HG03520 (cell line): Measurements from ENCODE around the gene ALG5.
A peak's percentile ranks its signal among the peaks of the same experiment; 100 is the strongest.

Experiments
- ATAC-seq: cut with Tn5 transposase; IDR thresholded peaks from one replicate; pipeline ENCODE4 v1.9.1; 2021; ENCODE audit warnings: mild to moderate bottlenecking, moderate library complexity; ENCODE audit not compliant: unreplicated experiment

The ALG5 gene

DNA sequence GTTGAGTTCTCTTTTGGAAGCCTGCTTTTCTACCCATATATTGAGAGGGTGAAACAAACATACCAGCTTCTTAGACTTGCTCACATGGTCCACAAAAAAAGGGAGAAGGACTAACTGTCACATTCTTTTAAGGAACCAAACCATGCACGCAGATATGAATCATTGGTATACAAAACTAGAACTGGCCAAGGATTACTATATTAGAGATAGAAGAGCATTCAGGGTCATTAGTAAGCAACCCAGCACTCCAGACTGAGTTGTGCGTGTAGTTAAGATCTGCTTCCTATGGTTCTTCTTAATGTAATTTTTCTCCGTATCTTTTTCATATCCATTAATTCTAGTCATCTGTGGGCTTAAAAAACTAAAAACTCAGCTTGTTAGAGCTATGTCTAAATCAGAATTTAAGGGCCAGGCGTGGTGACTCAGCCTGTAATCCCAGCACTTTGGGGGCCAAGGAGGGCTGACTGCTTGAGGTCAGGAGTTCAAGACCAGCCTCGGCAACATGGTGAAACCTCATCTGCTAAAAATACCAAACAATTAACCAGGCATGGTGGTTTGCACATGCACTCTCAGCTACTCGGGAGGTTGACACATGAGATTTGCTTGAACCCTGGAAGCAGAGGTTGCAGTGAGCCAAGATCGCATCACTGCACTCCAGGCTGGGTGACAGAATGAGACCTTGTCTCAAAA is 19.6 kb downstream of the ALG5 start:
- no peak for ATAC-seq

DNA sequence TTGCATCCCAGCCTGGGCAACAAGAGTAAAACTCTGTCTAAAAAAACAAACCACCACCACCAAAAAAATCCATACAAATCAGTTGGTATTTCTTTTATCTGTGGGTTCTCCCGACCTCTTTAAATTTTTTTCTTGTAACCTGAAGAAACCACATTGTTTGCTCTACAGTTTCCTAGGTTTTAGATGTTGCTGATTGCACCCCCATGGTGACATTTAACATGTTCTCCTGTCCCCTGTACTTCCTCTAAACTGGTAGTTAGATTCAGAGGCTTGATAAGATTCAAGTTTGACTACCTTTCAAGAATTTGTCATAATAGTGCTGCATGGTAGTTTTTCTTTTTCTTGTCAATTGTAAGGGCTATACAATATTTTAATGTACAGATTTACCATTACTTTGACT is 24.0 kb downstream of the ALG5 start:
- ATAC-seq, result no peak

DNA sequence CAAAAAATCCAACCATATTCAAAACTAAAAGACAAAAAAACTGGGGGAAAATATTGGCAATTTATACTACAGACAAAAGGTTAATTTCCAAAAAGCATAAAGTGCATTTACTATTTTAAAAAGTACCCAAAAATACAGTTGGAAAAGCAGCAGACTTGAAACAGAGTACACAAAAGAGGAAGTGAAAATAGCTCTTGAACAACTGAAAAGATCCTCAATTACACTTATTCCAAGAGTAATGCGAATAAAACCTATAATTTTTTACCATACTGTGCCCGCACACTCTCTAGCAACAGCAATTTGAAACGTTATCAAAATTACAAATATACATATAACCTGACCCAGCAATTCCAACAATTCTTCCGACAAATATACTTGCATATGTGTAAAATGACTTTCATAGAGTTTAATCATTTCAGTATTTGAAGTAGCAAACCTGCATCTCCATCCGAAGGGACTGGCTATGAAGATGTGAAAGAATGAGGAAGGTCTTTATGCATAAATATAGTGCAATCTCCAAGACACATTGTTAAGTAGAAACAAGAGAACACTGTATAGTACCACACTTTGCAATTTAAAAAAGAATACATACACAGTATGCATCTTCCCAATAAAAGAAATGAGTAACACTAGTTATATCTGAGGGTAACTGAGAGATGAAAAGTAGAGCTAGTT is 25.4 kb downstream of the ALG5 start:
- ATAC-seq, result peak; percentile 78

DNA sequence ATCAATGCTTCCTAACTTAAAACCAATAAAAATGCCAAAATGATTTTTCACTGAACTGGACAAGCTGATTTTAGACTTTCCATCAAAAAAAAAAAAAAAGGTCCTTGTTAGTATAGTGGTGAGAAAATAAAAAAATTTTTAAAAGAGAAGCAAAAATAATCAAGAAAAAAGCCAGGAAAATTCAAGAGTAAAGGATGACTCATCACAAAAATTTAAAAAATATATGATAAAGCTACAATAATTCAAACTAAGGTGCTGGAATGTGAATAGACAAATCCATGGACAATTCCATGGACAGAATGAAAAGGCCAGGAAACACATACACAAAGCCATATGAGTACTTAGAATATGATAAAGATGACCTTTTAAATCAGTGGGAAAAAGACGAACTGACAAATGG is 26.1 kb downstream of the ALG5 start:
- ATAC-seq, result no peak

DNA sequence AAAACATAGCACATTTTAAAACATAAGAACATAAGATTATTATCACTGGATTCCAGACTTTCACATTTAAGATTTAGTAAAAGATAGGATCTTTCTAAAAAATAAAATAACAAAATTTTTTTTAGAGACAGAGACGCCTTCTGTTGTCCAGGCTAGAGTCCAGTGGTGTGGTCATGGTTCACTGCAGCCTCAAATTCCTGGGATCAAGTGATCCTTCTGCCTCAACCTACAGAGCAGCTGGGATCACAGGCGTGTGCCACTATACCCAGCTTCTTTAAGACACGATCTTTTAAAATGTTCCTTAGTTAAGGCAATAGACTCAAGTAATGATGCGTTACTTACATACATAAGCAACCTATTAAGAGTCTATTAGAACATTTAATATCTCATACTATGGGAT is 32.7 kb downstream of the ALG5 start:
- ATAC-seq, result no peak

DNA sequence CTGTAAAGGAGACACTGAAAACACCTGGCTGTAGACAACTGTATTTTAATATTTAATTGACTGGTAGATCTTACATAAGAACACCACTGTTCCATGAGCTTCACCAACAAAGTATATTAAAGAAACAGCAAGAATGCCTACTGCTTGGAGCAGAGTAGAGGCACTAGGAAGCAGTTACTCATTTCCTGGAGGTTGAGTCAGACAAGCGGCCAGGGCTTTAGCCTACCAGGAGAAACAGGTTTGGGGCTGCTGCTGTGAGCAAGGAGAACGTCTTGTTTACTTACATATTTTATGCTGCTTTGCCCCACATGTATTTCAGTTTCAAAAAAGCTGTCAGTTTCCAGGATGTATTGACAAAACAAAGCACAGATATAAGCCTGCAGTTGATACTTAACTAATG is 33.4 kb downstream of the ALG5 start:
- ATAC-seq, result no peak

DNA sequence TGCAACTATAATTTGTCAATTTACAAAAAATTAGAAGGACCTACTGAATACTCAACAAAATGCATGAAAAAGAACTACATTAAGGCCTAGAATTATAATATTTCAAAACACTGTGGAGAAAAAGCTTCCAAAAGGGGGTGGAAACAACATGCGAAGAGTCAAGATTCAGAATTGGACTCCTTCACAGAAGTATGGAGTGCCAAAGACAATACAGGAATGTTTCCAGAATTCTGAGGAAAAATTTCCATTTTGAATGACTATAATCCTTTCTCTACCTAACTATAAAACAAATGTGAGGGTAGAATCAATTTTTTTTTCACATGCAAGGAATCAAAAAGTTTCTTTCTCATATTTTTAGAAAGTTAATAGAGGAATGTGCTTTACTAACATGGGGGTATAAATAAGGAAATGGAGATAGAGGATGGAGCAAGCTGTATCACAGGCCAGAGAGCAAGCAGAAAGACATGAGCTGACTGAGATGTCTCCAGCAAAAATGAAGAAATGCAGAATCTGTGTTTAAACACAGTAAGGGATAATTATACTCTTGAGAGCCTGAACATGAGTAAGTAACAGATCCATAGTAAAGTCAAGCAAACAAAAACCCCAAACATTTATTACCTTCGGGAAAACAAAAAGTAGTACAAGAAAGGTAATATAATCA is 39.6 kb downstream of the ALG5 start:
- ATAC-seq, result no peak

DNA sequence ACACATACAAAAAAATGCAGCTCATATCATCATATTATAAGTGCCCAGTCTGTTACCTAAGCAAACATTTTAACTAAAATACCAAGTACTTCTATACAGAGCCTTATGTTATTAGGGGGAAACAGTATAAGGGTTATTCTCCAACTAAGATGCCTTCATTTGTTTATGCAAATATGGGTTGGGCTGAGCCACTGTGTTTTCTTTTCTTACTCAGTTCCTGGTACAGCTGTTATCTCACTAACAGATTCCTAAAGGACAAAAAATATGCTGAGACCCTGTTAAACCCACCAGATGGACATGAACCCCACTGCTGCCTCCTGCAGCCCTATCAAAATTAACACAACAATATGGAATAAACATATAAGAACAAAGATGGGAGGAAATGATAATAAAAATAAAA is 44.6 kb downstream of the ALG5 start:
- no peak for ATAC-seq

DNA sequence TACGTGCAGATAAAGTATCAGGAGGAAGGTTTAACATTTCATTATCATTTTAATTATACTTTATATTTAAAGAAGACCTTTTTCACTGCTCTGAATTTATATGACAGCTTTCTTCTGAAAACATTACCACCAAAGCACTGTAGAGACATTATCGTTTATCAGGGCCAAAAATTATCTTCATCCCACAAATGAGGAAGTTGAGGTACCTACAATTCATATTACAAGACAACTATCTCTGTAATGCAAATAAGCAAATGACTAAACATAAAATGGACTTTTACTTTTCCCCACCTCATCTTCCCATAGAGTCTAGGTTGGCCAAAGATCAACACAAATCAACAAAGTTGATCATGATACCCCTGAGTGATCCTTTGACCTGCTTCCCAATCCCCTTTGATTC is 48.2 kb downstream of the ALG5 start:
- ATAC-seq, result no peak

DNA sequence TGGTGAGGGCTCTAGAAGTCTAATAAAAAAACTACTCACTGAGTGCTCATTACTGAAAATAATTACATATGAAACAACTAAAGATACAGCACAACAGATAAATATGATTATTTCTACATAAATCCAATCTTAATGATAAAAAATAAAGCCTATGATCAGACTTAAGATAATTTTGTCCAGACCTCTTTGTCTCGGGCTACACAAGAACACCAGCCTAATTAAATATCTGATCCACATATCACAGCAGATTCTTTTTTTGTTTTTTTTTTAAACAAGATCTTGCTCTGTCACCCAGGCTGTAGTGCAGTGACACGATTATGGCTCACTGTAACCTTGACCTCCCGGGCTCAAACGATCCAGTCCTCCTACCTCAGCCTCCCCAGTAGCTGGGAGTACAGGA is 48.8 kb downstream of the ALG5 start:
- ATAC-seq, result no peak

DNA sequence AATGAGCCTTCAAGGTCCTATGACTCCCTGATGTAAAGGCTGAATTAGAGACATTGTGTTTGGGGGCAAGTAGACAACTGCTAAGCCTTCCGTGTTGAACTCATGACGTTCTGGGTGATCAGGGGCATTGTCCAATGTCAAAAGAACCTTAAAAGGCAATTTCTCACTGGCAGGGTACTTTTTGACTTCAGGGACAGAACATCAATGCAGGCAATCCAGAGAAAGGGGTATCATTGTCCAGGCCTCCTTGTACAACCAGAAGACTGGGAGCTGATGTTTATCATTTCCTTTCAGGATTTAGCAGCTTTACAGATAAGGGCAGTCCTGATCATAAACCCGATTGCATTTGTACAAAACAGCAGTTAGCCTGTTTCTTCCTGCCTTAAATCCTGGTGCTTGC is 54.1 kb downstream of the ALG5 start:
- ATAC-seq, result no peak

DNA sequence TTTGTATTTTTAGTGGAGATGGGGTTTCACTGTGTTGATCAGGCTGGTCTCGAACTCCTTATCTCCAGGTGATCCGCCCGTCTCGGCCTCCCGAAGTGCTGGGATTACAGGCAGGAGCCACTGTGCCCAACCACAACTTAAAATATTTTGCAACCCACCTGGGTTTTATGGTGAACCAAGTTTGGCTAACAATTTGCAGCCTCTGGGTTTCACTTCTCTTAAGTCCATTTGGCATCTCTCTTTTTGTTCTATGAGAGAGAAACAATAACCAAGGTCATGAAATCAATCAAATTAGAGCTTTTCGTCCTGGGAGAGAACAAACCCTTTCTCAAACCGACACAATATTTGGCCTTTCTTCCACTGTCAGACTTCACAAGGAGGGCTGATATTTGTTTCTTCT is 73.5 kb downstream of the ALG5 start:
- no peak for ATAC-seq

DNA sequence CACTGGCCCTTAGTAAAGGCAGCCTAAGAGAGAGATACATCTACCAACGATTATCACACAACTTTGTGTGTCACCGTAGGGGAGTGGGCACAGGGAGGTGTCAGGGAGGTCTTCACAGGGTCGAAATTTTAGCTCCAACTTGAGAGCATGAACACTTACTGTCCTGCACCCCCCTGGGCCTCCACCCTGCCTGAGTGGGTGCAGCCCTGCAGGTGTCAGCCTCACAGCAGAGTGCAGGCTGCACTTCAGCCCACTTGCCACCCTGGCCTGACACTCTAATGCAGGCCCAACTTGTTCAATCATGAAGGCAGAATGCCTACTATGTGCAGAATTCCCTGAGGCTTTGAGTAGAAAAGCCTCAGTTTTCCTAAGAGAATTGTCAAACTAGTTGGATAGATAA is 75.1 kb downstream of the ALG5 start:
- ATAC-seq, result no peak

DNA sequence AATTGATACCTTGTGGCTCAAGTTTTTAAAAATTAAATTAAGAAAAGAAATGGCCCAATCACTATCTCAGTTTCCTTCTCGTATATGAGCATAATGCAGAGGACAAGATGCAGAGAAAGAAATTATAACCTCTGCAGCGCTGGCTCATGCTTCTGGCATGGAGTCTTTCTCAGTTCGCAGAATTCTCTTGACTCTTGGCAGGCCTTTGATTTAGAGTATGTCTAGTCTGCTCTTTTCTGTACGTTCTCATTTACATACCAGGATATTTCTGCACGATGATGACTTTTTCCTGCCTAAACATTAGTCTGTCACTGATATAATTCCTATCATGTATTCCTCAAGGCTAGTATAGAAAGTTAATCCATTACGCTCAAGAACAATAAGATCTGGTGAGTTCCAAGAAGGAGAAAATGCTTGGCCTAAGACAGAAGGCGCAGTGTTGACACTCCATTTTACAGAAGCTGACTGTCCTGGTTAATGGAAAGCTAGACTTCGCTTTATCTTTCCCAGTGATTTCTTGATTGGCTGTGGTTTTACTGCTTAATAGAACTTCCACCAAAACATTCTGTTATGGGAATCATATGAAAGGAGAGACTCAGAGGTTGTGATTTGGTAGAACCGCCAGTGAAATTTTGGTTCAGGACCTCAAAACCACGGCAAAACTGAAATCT is 77.4 kb downstream of the ALG5 start:
- ATAC-seq, result no peak

DNA sequence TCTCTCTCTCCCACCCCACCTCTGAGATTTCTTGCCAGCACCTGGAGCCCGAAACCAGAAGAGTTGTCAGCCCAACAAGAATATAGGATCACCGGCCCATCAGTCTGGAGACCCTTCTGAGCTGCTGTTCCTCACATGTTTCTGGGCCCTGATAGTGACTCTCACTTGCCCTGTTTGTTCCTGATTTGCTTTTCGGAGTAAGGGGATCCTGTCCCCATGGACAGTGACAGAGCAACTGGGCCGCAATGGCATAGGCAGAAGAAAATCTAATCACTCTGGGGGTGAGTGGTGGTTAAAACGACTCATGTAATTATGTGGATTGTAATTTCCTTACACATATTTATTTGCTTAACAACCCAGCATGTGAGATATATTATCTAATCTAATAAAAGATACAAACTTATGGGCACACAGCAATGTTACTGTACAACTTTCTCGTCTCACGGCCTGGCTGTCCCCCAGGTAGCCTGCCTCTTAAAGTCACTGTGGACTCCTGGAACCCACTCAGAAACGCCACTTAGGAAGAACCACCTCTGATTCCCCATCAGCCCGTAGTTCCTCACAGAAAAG is 78.4 kb downstream of the ALG5 start:
- ATAC-seq, result no peak

DNA sequence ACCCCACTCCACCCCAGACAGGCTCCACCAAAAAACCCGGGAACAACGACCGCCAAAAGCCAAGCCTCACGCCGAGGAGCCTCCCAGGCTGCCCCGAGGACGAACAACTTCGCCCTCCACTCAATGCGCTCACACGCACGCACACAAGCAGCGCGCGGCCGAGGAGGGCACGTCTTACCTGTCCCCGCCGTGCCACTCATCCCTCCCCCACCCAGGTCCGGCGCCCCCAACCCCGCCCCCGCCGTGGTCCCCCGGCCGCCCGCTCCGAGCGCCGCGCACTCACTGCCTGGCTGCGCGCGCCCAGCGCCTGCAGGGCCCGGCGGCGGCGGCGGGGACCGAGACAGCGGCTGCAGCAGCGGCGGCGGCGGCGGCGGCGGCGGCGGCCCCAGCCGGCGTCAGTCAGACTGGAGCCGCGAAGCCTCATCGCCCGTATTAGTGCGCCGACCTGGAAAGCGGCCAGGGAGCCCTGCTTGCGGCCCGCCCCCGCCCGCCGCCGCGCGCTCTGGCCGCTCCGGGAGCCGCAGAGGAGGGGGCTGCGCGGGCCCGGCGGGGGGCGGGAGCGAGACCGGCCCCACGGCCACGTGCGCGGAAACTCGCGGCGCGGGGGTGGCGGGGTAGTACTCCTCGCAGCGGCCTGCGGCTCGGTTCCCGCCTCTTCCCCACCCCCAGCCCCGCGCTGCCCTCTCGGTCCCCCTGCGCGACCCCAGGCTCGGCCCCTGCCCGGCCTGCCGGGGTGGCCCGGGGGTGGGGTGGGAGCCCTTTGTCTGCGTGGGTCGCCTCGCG is 79.1 kb downstream of the ALG5 start, which contains the start of gene SMAD9:
Gene SMAD9 (minus strand): TSS at position 406 of the 783 bp plus-strand sequence. CDS start 40,549 bp downstream, outside the sequence.
- peak; percentile 62 for ATAC-seq

DNA sequence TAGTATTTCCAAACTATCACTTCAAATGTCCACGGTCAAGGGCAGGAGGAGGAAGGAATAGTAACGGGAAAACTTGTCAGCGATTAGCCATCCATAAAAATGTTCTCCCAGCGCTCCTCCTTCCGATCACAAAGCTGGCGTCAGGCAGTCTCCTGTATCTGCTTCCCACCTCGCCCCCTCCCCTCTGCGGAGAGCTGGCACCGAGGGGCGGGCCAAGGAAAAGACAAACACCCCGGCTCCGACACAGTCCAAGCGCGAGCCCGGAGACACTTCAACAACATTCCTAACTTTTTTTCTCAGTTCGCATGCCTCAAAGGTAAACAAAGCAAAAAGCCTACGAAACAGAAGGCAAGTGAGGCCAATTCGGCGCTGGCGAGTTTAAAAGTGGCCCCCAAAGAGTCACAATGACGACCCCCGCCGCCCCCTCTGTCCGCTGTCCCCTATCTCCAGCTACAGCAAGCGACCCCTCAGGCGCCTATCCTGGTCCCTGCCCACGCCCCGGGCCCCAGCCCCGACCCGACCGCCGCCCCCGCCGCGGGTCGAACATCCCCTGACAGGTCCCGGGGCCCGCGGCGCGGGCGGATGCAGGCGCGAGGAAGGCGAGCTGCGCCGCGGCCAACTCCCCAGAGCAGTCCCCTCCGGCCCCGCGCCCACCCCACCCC is 79.8 kb downstream of the ALG5 start:
- no peak for ATAC-seq

DNA sequence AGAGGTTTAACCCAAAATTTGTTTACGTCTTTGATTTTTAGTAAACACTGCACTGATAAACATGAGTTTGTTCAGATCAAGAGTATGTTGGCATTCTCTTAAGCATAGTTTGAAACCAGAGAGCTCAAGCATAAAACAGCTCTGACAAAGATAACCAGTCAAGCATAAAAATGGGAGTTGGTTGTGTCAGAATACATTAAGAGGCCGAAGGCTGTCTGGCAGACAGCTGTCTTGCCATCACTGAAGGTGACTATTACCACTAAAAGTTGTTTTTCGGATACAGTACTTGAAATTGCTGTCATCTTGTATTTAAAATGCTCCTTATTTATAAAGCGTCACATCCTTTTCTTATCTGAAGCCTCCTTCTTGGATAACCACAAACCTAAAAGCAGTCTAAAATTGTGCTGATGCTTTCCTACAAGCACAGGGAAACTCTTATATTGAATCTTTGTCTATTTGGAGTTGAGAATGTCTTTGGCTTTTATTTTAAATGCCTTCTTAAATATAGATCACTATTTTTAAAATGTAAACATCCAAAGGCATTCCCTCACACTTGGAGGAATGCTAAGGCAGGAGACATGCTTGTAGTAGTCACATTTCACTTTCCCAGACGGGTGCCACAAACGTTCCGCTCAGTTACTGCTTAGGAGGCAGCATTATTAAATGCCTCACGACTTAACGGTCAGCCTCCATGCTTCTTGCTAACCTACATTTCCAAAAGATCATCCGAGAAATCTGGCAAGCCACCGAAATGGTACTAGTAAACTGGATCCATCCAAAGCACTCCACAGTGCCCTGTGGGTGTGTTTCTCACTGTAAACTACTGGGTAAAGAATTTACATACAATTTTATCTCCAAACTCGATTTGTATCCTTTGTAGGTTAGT is 80.7 kb downstream of the ALG5 start:
- no peak for ATAC-seq

DNA sequence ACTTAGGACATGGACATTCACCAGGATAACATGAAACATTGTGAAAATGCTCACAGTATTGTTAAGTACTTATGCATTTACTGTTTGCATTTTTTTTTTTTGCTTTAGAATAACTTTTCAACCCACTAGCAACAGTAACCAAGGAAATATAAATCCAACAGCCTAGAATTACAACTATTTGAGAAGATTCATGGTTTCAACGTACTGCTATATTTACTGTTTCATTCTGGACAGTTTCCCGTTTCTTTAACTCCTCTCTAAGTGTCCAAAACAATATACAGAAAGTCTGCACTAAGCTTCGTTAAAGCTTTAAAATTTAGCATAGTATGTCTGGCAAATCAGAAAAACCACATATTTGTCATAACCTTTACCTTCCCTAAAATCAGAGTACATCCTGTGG is 81.8 kb downstream of the ALG5 start:
- no peak for ATAC-seq
